Effector CD8-positive, alpha-beta T cell (primary cell): ENCODE results near the gene BIRC5.
"Not testable (repeated sequence)": the region's sequence is repeated elsewhere in the genome, so short reads cannot be mapped to it uniquely, and the experiment has no call there.

ENCODE experiments used
- DNase-seq: peaks from one replicate; lab custom pipeline; 2025; lab: John Stamatoyannopoulos, UW
- total RNA-seq, 4 experiments: gene quantifications; one replicate each; lab custom pipeline; 2026; lab: John Stamatoyannopoulos, UW

BIRC5 gene
- total RNA-seq: 0 to 2.7 (median 0.62) reads per million in 4 experiments

DNA sequence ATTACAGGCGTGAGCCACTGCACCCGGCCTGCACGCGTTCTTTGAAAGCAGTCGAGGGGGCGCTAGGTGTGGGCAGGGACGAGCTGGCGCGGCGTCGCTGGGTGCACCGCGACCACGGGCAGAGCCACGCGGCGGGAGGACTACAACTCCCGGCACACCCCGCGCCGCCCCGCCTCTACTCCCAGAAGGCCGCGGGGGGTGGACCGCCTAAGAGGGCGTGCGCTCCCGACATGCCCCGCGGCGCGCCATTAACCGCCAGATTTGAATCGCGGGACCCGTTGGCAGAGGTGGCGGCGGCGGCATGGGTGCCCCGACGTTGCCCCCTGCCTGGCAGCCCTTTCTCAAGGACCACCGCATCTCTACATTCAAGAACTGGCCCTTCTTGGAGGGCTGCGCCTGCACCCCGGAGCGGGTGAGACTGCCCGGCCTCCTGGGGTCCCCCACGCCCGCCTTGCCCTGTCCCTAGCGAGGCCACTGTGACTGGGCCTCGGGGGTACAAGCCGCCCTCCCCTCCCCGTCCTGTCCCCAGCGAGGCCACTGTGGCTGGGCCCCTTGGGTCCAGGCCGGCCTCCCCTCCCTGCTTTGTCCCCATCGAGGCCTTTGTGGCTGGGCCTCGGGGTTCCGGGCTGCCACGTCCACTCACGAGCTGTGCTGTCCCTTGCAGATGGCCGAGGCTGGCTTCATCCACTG, at the start of gene BIRC5:
Gene BIRC5 (plus strand): TSS at position 238 of the 690 bp plus-strand sequence. CDS start 64 bp downstream, at position 302.
- peak; percentile 84 for DNase-seq

DNA sequence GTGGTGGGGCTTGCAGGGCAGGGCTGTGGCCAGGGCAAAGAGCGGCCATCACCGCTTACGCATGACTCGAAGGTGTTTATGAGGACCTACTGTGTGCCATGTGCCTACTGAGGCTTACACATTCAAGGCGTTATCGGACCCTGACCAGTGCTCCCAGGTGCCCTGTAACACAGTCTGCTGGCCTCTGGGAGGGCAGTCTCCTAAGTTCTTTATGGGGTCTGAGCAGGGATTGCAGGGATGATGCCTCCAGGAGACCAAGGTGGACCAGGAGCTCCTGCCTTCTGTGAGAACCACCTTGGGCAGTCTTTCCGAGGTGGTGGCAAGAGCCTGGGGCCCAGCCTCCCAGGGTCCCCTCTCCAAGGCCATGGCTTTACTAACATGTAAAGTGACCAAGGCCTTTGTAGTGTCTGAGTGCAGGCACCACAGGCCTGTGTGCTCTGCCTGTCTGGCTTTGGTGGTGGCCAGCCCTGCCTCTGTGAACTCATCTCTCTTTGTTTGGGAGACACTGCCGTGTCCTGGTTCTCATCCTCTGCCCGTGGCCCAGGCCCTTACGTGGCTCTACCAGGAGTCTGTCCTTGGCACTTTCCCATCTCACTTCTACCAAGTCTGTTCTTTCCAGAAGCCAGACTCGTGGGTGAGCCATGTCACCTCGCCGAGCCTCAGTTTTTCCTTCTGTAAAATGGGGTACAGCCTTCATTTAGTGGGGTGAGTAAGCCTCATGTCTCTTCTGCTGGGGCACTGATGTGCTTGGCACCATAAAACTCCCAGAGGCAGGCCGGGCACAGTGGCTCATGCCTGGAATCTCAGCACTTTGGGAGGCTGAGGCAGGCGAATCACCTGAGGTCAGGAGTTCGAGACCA, 49.1 kb upstream of the BIRC5 start:
- no peak for DNase-seq

DNA sequence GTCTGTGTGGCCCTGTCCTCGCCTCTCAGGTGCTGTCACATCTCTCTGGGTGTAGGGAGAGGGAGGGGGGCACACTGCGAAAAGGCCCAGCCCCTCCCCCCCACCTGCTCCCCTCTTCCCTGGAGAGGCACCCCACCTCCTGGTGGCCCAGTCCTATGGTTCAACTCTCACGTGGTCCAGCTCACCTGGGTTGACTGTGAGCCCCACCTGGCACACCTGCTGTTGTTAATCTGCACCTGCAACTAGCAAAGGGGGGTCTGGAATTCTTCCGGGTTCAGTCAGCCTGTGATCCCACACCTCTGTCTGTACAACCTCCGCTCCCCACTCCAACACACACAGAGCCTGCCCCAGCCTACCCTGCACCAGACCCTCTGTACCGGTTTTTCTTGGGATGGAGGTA, 47.6 kb upstream of the BIRC5 start:
- no peak for DNase-seq

DNA sequence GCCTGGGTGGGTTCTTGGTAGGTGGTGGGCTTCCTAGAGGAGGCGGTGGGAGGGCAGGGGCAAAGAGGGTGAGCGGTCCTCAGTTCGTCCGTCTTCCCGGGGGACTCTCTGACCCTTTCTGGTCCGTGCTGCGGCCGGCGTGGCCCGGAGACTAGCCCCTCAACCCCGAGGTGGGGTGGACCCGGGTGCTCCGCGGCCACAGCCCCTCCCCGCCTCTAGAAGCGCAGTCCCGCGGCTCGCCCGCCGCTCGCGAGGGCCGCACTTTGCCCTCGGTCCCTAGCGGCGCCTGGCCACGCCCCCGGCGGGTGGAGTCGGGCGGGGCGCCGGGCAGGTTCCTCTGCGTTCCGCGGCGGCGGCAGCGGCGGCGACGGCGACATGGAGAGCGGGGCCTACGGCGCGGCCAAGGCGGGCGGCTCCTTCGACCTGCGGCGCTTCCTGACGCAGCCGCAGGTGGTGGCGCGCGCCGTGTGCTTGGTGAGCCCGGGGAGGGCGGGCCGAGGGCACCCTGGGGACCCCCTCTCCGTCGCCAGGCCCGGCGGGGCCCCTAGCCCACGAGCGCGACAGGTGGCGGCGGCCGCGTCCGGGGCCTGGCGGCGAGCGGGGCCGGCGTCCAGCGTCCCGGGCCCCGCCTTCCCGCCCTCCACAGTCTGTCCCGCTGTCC, 45.7 kb upstream of the BIRC5 start, which contains the start of gene SYNGR2:
Gene SYNGR2 (plus strand): TSS at position 340 of the 661 bp plus-strand sequence. CDS start 36 bp downstream, at position 376.
- peak; percentile 73 for DNase-seq

DNA sequence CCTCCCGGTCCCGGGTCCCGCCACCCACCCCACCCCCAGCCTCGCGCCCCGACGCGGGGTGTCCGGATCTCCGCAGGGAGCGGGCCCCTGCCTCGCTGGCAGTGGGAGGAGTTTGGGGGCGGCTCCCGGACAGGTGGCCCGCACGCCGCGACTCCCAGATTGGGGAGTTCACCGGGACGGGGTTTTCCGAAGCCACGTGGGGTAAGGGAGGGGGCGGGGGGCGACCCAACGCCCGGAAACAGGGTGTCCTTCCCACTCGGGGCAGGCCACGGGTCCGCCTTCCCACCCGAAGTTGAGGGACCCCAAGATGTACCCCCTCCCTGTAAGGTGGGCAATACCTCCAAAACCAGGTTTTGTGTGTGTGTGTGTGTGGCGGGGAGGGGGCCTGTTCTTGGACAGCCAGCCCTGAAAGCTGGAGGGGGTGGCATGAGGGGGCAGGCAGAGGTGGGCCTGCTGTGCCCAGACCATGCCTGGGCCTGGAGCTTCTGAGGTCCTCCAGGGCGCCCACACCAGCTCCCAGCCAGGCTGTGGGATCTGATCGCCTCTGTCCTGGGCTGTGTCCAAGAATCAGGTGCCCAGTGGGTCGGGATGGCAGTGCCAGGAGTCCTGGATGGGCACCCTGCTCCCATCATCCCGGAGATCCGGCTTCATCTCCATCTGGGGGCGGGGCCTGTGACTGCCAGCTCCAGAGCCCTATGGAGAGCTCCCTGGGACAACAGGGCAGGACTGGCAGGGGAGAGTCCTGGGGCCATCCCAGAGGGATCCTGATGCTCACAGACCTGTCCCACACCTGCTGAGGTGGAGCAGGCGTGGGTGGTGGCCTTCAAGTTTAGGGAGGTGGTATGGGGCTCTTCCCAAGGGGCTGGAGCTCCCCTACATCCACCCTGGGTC, 44.9 kb upstream of the BIRC5 start:
- DNase-seq: peak; percentile 46

DNA sequence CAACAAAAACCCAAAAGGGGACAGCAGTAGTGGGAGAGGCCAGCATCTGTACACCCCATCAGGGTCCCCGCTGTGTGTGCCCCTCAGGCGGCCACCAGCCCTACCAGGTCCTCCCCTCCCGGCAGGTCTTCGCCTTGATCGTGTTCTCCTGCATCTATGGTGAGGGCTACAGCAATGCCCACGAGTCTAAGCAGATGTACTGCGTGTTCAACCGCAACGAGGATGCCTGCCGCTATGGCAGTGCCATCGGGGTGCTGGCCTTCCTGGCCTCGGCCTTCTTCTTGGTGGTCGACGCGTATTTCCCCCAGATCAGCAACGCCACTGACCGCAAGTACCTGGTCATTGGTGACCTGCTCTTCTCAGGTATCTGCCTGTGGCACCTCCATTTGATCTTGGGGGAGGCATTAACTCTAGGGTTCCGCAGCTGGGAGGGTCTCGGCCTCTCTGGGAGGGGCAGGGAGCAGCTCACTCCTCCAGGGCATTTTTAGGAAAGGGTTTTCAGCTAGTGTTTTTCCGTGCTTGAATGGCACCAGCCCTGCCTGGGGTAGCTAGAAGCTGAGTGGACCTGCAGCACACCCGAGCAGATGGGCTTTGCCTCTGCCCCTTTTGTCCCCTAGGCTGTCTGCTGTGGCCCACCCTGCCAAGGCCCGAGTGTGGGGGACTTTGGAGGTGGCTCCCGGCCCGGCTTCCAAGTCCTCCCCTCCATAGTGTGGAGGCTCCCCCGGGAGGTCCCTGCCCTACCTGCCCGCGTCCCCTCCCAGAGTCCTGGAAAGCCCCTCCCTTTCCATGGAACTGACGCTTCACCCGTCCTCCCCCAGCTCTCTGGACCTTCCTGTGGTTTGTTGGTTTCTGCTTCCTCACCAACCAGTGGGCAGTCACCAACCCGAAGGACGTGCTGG, 43.1 kb upstream of the BIRC5 start:
- DNase-seq: no peak

DNA sequence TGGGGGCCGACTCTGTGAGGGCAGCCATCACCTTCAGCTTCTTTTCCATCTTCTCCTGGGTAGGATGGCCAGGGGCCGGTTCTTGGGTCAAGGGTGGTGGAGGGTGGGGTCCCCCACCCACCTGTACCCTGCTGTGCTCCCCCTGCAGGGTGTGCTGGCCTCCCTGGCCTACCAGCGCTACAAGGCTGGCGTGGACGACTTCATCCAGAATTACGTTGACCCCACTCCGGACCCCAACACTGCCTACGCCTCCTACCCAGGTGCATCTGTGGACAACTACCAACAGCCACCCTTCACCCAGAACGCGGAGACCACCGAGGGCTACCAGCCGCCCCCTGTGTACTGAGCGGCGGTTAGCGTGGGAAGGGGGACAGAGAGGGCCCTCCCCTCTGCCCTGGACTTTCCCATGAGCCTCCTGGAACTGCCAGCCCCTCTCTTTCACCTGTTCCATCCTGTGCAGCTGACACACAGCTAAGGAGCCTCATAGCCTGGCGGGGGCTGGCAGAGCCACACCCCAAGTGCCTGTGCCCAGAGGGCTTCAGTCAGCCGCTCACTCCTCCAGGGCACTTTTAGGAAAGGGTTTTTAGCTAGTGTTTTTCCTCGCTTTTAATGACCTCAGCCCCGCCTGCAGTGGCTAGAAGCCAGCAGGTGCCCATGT, 42.3 kb upstream of the BIRC5 start:
- not testable (repeated sequence) for DNase-seq

DNA sequence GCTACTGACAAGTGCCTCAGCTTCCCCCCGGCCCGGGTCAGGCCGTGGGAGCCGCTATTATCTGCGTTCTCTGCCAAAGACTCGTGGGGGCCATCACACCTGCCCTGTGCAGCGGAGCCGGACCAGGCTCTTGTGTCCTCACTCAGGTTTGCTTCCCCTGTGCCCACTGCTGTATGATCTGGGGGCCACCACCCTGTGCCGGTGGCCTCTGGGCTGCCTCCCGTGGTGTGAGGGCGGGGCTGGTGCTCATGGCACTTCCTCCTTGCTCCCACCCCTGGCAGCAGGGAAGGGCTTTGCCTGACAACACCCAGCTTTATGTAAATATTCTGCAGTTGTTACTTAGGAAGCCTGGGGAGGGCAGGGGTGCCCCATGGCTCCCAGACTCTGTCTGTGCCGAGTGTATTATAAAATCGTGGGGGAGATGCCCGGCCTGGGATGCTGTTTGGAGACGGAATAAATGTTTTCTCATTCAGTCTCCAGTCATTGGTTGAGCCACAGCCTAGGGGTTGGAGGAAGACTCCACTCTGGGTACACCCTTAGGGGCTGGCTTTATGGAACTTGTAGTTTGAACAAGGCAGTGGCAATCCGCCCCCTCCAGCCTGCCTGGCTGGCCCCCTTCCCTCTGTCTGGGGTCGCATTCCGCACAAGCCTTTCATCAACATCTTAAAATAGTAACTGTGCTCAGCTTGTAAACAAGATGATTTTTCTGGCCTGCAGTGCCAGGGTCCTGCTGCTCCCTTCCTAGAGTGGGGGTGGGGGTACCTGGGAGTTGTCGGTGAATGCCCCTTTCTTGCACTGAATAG, 41.6 kb upstream of the BIRC5 start:
- no peak for DNase-seq

DNA sequence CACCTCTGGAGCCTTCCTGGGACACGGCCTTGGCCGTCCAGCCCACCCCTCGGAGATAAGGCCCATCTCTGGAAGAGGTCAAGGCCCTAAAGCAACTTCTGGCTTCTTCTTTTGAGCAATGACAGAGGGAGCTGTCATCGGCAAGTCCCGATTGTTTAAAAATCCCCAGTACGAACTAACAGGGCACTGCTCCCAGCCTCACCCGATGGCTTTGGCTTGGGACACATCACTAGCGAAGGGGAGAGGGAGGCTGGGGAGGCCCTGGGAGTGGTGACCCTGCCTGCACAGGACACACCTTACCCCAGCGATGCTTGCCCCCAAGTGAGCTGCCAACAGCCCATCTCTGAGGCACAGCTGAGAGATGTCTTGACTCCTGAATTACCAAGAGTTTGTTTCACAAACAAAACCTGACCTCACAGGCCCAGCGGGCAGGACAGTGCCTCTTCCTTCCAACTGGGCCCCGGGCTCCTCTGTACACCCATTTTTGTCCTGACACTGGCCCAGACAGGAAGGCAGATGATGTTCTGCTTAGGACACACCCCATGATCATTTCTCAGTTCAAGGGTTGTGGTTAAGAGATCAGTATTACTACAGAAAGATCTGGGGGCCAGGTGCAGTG, 40.8 kb upstream of the BIRC5 start:
- DNase-seq: no peak

DNA sequence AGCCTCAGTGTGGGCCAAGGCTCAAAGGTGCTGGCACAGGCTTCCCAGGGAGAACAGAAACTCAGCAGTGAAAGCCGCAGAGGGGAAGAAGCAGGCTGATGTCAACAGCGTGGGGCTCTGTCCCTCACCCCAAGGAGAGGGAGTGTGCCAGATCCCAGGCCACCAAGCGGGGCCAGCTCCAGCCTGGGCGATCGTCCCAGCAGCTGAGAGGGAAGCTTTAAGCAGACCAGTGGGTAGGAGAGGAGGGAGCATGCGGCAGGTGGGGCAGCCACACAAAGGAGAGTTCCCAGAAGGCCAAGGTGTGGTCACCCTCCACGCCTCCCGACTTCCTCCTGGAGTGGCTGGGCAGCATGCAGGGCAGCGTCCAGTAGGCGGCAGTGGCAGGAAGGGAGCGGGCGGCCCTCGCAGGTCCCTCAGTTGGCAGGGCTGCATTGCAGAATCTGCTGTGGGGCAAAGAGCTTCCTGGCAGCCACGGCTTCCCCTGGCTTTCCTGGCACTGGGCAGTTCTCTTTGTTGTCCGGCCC, 39.6 kb upstream of the BIRC5 start:
- no peak for DNase-seq

DNA sequence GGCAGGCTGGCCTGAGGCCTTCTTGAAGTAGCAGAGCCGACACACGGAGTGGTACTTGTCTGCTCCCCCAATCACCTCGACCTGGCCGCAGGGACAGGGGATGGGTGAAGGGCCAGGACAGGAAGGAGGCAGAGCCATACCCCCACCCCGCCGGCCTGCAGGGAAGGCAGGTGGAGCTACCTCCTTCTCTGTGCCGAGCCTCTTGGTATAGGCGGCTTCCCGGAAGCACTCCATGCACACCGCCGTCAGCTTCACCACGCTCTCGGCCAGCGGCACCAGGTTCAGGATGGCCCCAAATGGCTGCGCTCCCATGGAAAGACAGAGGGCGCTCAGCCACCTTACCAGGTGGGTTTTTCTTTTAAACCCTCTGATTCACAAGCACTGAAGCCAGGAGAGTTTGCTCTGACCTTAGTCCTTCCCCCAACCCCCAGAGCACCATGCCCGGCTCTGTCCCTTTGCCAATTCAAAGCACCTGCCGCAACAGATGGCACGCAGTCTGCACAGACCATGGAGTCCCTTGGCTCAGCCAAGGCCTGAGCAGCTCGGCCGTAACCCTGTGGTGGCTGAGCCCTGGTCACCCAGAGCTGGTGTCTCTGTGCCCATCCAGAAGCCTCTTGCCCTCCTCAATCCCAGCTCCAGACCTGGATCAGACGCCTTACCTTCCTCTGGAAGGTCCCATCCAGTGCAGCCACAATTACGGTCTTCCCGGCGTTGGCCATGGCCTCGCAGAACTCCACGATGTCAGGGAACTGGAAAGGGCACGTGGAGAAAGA, 39.0 kb upstream of the BIRC5 start:
- no peak for DNase-seq

DNA sequence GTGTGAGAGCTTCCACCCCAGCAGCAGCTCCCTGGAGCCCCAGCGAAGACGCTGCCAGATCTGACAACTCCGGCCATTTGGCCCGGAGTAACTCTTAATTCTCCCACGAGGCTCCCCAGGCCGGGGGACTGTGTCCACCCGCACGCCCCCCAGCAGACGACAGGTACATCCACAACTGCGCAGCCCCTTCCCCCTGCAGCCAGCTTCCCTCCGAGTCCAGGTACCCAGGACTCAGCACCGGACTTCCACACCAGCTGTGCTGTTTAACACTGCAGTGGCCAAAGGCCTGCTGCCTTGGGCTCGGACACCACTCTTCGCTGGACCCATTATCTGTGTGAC, 38.4 kb upstream of the BIRC5 start:
- DNase-seq: no peak

DNA sequence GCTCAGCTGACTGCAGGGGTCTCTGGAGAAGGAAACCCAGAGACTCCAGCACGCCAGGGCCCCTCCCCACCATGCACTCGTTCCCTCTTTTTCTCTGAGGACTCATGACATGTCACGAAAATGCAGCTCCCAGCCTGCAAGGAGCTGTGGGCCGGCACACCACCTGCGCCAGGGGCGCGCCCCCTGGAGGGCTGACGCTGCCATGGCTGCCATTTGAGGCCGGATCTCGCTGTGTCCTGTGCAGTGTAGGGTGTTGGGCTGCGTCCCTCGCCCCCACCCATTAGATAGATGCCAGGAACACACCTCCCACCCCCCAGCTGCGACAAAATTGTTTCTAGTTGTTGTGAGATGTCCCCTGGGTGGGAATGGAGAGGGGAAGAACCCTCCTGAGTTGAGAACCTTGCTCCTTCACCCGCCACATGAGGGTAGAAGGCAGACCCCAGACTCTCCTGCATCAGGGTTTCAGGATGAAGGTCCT, 37.5 kb upstream of the BIRC5 start:
- peak; percentile 67 for DNase-seq

DNA sequence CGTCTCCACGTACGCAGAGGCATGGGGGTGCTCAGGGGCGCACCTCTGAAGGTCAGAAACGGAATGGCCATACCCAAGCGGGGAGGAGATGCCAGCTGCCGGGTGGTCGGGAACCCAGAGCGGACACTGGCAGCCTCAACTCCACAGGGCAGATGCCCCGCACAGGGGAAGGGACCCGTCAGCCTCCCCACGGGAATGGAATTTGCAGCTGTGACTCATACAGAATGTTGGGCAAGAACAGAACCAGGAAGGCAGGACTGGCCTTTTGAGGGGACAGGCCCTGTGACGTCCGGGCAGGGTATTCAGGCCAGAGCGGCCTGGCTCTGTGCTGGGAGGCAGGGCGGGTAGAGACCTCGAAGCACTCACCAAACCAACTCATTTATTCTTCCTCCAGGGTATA, 34.7 kb upstream of the BIRC5 start:
- DNase-seq: no peak

DNA sequence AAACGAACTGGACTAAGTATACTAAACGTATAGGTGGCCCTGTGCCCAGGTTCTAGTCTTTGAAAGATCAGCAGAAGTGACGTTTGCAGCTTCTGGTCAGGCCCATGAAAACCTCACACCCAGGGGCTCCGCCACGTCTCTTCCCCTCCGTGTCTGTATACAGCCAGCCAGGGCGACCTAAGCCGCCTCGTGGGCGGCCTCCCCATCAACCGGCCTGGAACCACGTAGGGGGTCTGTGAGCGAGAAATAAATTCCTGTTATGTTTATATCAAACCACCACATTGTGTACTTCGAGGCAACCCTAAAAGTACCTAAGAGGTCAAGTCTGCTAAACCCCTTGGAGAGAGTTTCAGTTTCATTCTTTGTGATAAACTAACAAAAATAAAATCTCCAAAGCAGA, 34.0 kb upstream of the BIRC5 start:
- DNase-seq: no peak

DNA sequence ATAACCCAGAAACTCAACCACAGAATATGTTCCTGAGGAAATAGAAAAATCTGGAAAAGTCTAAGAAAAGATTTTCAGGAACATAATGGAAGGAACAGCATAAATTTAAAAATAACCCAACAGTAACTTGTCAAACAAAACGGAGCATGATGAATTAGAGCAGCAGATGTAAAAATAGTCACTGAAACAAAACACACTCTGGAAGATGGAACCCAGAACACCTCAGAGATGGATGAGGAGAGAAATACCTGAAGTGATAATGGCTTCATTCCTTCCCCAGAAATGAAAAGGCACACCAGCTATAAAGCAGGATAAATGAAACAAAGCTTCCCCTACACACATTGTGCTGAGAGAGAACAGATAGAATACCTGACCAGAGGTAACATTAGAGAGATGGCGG, 33.5 kb upstream of the BIRC5 start:
- DNase-seq: no peak

DNA sequence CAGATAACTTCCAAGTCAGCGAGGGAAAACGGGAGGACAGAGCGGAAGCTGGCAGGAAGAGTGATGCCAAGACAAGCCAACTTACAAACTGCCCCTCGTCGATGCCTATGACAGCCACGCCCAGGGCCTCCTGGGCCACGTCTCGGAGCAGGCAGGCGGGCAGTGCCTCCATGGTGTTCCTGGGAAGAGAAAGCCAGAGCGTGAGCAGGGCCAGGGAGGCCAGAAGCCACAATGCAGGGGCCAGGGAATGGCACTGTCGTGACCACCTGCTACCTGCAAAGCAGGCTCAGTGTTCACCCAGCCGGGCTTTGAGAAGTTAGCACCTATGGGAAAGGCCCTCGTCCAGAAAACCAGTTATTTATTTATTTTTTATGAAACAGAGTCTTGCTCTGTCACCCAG, 31.5 kb upstream of the BIRC5 start:
- DNase-seq: no peak

DNA sequence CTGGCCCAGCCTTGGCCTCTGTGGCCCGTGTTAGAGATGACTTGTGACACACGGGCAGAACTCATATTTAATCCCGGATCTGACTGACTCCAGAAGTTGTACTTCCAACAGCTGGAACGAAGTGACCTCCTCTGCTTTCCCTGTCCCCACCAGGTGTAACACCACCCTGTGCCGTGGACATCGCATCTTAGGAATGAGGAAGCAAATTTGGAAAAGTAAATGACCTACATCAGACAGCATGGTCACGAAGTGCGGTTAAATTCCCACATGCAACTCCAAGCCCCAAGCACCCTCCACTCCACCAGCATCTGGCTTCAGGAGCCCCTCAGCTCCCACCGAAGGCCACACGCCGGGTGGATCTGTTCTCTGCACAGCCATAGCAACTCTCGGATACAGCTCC, 30.1 kb upstream of the BIRC5 start:
- DNase-seq: no peak
